GM23338 (cell line): Measurements from ENCODE around the gene SEPTIN3. TPM values are rescaled to one million over a fixed set of nuclear protein-coding genes. Genes with fewer than 3 reads are reported as not detected.

Experiments used
- ATAC-seq: fragments of 200-7000 bp; cut with Tn5 transposase; 3 replicates; pipeline ENCODE4 v1.9.1; 2020
- DNase-seq: peaks from one replicate; pipeline ENCODE4 v3.0.0-alpha.2; 2015; ENCODE audit warnings: low spot score
- H2AFZ ChIP-seq: fragments of 200-600 bp; sonication (generic); 2 replicates; pipeline ENCODE4 v1.8.0; 2016; ENCODE audit warnings: antibody characterized with exemption, mild to moderate bottlenecking, moderate library complexity
- H3F3A ChIP-seq: fragments of 200-600 bp; sonication (generic); replicated peaks from 2 replicates; pipeline ENCODE4 v1.8.0; 2017; ENCODE audit warnings: antibody characterized with exemption, mixed run types, low read depth
- H3K27ac ChIP-seq: fragments of 200-600 bp; sonication (generic); 2 replicates; pipeline ENCODE4 v1.6.1; 2016; ENCODE audit warnings: low read depth
- H3K27me3 ChIP-seq: fragments of 200-600 bp; sonication (generic); 2 replicates; pipeline ENCODE4 v1.8.0; 2016; ENCODE audit warnings: mild to moderate bottlenecking, mixed run types, moderate library complexity; ENCODE audit not compliant: insufficient read depth
- H3K36me3 ChIP-seq: fragments of 200-600 bp; sonication (generic); 2 replicates; pipeline ENCODE4 v1.8.0; 2016; ENCODE audit warnings: mild to moderate bottlenecking; ENCODE audit not compliant: insufficient read depth
- H3K4me1 ChIP-seq: fragments of 200-600 bp; sonication (generic); 2 replicates; pipeline ENCODE4 v1.8.0; 2016; ENCODE audit warnings: mild to moderate bottlenecking, moderate library complexity; ENCODE audit not compliant: insufficient read depth
- H3K4me2 ChIP-seq: fragments of 200-600 bp; sonication (generic); 2 replicates; pipeline ENCODE4 v1.7.1; 2017; ENCODE audit warnings: mixed run types
- H3K4me3 ChIP-seq: fragments of 200-600 bp; sonication (generic); 2 replicates; pipeline ENCODE4 v1.6.1; 2016; ENCODE audit warnings: mixed run types
- H3K79me2 ChIP-seq: fragments of 200-600 bp; sonication (generic); replicated peaks from 2 replicates; pipeline ENCODE4 v1.8.0; 2017; ENCODE audit warnings: mild to moderate bottlenecking; ENCODE audit not compliant: insufficient read depth
- H3K9me2 ChIP-seq: fragments of 200-600 bp; sonication (generic); 2 replicates; pipeline ENCODE4 v1.8.0; 2017; ENCODE audit not compliant: insufficient read depth
- H4K20me1 ChIP-seq: fragments of 200-600 bp; sonication (generic); replicated peaks from 2 replicates; pipeline ENCODE4 v1.8.0; 2017; ENCODE audit warnings: mild to moderate bottlenecking; ENCODE audit not compliant: insufficient read depth
- H3K27ac Mint-ChIP-seq: 2 replicates; pipeline ENCODE4 v1.8.0; 2020; ENCODE audit warnings: inconsistent platforms, mild to moderate bottlenecking, moderate library complexity, mixed read lengths
- H3K27me3 Mint-ChIP-seq: 3 replicates; pipeline ENCODE4 v1.8.0; 2022; ENCODE audit warnings: low read depth, mild to moderate bottlenecking, moderate library complexity, mixed read lengths, inconsistent platforms; ENCODE audit not compliant: insufficient read depth, poor library complexity
- H3K36me3 Mint-ChIP-seq: 3 replicates; pipeline ENCODE4 v1.8.0; 2021; ENCODE audit warnings: low read depth, mild to moderate bottlenecking, inconsistent platforms, moderate library complexity, mixed read lengths
- H3K4me1 Mint-ChIP-seq: 3 replicates; pipeline ENCODE4 v1.8.0; 2020; ENCODE audit warnings: mild to moderate bottlenecking, inconsistent platforms, mixed read lengths
- H3K4me3 Mint-ChIP-seq: 3 replicates; pipeline ENCODE4 v1.8.0; 2021; ENCODE audit warnings: moderate library complexity, mild to moderate bottlenecking, inconsistent platforms, mixed read lengths
- H3K9me3 Mint-ChIP-seq: 3 replicates; pipeline ENCODE4 v1.8.0; 2020; ENCODE audit warnings: moderate library complexity, mild to moderate bottlenecking, inconsistent platforms, mixed read lengths
- EZH2phosphoT487 ChIP-seq: fragments of 200-600 bp; sonication (generic); IDR thresholded peaks from one replicate; pipeline ENCODE4 v1.8.1; 2018; ENCODE audit warnings: antibody characterized with exemption; ENCODE audit not compliant: unreplicated experiment
- JUNB ChIP-seq: IDR thresholded peaks from one replicate; pipeline ENCODE4 v1.6.1; 2016; ENCODE audit warnings: antibody characterized with exemption; ENCODE audit not compliant: unreplicated experiment
- NANOG ChIP-seq: IDR thresholded peaks from 2 replicates; pipeline ENCODE4 v1.6.1; 2016; ENCODE audit warnings: antibody characterized with exemption, borderline replicate concordance
- REST ChIP-seq: IDR thresholded peaks from one replicate; pipeline ENCODE4 v1.6.1; 2018; ENCODE audit warnings: antibody characterized with exemption; ENCODE audit not compliant: unreplicated experiment
- STAT1 ChIP-seq: IDR thresholded peaks from one replicate; pipeline ENCODE4 v1.6.1; 2016; ENCODE audit warnings: antibody characterized with exemption; ENCODE audit not compliant: unreplicated experiment
- ZNF331 ChIP-seq: fragments of 250-450 bp; sonication (Bioruptor Pico); IDR thresholded peaks from 2 replicates; pipeline ENCODE4 v1.5.0; 2020; ENCODE audit warnings: low read depth, mild to moderate bottlenecking, moderate library complexity
- ZNF462 ChIP-seq: fragments of 250-450 bp; sonication (Bioruptor Pico); IDR thresholded peaks from 2 replicates; pipeline ENCODE4 v1.5.0; 2020; ENCODE audit warnings: mild to moderate bottlenecking, moderate library complexity
- polyA plus RNA-seq: library from polyadenylated mRNA; unstranded; fragments of >200 nt; fragmentation: Nextera tagmentation; extraction: Ambion mirVana; gene quantifications from 2 replicates; pipeline ENCODE4 v1.2.1, GENCODE V29; 2016
- total RNA-seq: library from RNA; depleted of rRNA; stranded (reverse); fragments of >200 nt; shearing (Covaris generic); gene quantifications from 2 replicates; pipeline ENCODE4 v1.2.3, GENCODE V29; 2014

Gene SEPTIN3
- total and polyA plus RNA-seq, 2 experiments from 2014 or later, result 16.4 to 28.4 TPM

GRCh38 chr22:42013385-42013784, 44.1 kb downstream of the SEPTIN3 start (continued):
- TF ChIP-seq ZNF462 (CRISPR knock-in tag) (no peak), REST (no peak)

GRCh38 chr22:42016111-42016510, 46.9 kb downstream of the SEPTIN3 start:
- peaks cover 3% of the 10 kb centered on the region; the same call in 2 of the 3 replicates for H3K9me3 Mint-ChIP-seq
- no peak for ATAC-seq
- no peak overlapping the region for H3K27ac ChIP-seq
- H3K36me3 ChIP-seq, result no peaks in the 10 kb centered on the region
- H3K27ac Mint-ChIP-seq, result no peak overlapping the region
- H3K27me3 Mint-ChIP-seq, result peaks cover 7% of the 10 kb centered on the region
- no peaks in the 10 kb centered on the region for H3K9me2 ChIP-seq
- H3K27me3 ChIP-seq, result no peaks in the 10 kb centered on the region
- H3F3A ChIP-seq, result no peaks in the 10 kb centered on the region
- H3K4me1 ChIP-seq, result no peaks in the 10 kb centered on the region
- no peak for DNase-seq
- H3K4me3 ChIP-seq, result no peak overlapping the region
- no peaks in the 10 kb centered on the region; the same call in 2 of the 3 replicates for H3K4me1 Mint-ChIP-seq
- no peak overlapping the region for H3K4me2 ChIP-seq
- H4K20me1 ChIP-seq, result no peaks in the 10 kb centered on the region
- no peaks in the 10 kb centered on the region for H3K36me3 Mint-ChIP-seq
- H2AFZ ChIP-seq, result no peak overlapping the region
- H3K4me3 Mint-ChIP-seq, result no peak overlapping the region
- H3K79me2 ChIP-seq, result no peaks in the 10 kb centered on the region
- TF ChIP-seq STAT1, result no peak
- TF ChIP-seq ZNF331, result no peak
- TF ChIP-seq REST, result no peak
- no peak for TF ChIP-seq JUNB
- no peak for TF ChIP-seq EZH2phosphoT487
- no peak for TF ChIP-seq NANOG
